Gastrocnemius medialis (tissue), 4 donors: ENCODE measurements around the gene CPPED1. TPM values are rescaled to one million over a fixed set of nuclear protein-coding genes. Genes with fewer than 3 reads are reported as not detected.

ENCODE experiments used
- ATAC-seq, 2 donors: fragments of 150-250 bp; one replicate each; pipeline ENCODE4 v1.9.1; 2016
- DNase-seq, 2 donors: peaks; one replicate each; pipeline ENCODE4 v3.0.0-alpha.2; 2019
- H3K27ac ChIP-seq, 4 donors: fragments of 200-600 bp; sonication (generic); 1 replicate in 1 of 4; 2 replicates in 3 of 4; pipeline ENCODE4 v1.5.1; 2016 to 2018; ENCODE audit warnings: mild to moderate bottlenecking in 2 of 4, moderate library complexity in 1 of 4
- H3K27me3 ChIP-seq, 3 donors: fragments of 200-600 bp; sonication (generic) in 2 of 3; 1 replicate in 1 of 3; 2 replicates in 2 of 3; pipeline versions ENCODE4 v1.5.1 to v1.6.0; 2016 to 2019; ENCODE audit warnings: mild to moderate bottlenecking in 1 of 3, moderate library complexity in 1 of 3
- H3K36me3 ChIP-seq, 2 donors: fragments of 200-600 bp; sonication (generic) in 1 of 2; one replicate each; pipeline ENCODE4 v1.5.1; 2017 to 2018
- H3K4me1 ChIP-seq, 2 donors: fragments of 200-600 bp; sonication (generic) in 1 of 2; one replicate each; pipeline ENCODE4 v1.5.1; 2016 to 2017; ENCODE audit warnings: mild to moderate bottlenecking in 2 of 2
- H3K4me3 ChIP-seq, 4 donors: fragments of 200-600 bp; sonication (generic) in 3 of 4; 1 replicate in 1 of 4; 2 replicates in 3 of 4; pipeline ENCODE4 v1.5.1; 2016 to 2019; ENCODE audit warnings: mild to moderate bottlenecking in 2 of 4
- H3K9me3 ChIP-seq, 3 donors: fragments of 200-600 bp; sonication (generic) in 2 of 3; 1 replicate in 1 of 3; 2 replicates in 2 of 3; pipeline ENCODE4 v1.5.1; 2016 to 2019
- POLR2A ChIP-seq, 2 donors: fragments of 450-650 bp; IDR thresholded peaks; one replicate each; pipeline ENCODE4 v1.6.1; 2017; ENCODE audit warnings: antibody characterized with exemption in 2 of 2, mild to moderate bottlenecking in 2 of 2, moderate library complexity in 2 of 2
- in situ Hi-C, 4 donors: fragments of 200-750 bp; cut with MboI; loops; one replicate each; pipeline versions ENCODE4 v1.15.0 to v1.8.0; 2017; ENCODE audit warnings: low sequenced_read_pairs in 4 of 4
- intact Hi-C: fragments of 100-400 bp; cut with DNase I; formaldehyde crosslinking; loops from one replicate; pipeline ENCODE4 v1.15.1; 2023; ENCODE audit warnings: low total_unique reads
- total RNA-seq, 4 donors: library from RNA; depleted of rRNA; stranded (reverse); fragments of >200 nt; gene quantifications; one replicate each; pipeline versions ENCODE4 v1.1.0 to v1.2.3, GENCODE V29; 2016
- TF ChIP-seq, protein P1 (sequence below), 5 experiments: fragments of 450-650 bp in 3 of 5; fragments of 200-600 bp in 2 of 5; sonication (generic) in 2 of 5; IDR thresholded peaks in 4 of 5; conservative IDR thresholded peaks in 1 of 5; 1 replicate in 4 of 5; 2 replicates in 1 of 5; pipeline ENCODE4 v1.5.1; 2016 to 2019; ENCODE audit warnings: antibody characterized with exemption in 5 of 5, mild to moderate bottlenecking in 3 of 5, moderate library complexity in 3 of 5

The CPPED1 gene
- total RNA-seq, 4 donors from 2014 or later, result 2.8 to 8.7 (median 6.6) TPM

DNA sequence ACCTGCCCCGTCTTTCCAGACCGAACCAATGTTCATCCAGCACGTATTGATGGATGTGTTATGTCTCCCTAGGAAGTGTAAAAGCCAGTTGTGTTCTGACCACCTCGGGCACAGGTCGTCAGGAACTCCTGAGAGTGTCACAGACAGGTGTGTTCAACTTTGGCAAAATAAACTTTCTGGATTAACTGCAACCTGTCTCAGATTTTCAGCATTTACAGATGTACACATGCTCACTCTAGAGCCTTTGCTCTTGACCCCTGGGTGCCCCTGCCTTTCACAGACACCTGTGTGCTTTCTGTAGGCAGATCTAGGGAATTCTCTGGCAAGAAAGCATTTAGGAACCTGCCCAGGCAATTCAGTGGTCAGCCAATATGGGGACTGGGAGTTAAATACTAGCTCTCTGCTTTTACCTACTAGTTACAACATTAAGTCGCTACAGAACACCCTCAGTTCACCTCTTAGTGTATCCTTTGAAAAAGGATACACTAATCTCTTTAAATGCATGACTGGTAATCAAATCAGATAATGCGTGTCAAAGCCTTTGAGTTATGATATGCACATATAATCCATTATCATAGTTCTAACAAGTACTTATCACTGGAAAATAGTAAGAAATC, 188.9 kb downstream of the CPPED1 start:
- Histone ChIP-seq H3K9me3 (no peaks in the 10 kb centered on the region), H3K4me3 (no peak overlapping the region), H3K36me3 (no peaks in the 10 kb centered on the region), H3K4me1 (no peaks in the 10 kb centered on the region), H3K27ac (no peak overlapping the region), H3K27me3 (peaks cover 0 to 3% (median 0%) of the 10 kb centered on the region in 3 donors)
- DNase-seq, result no peak
- in situ Hi-C loops (no loop called here), intact Hi-C loops (no loop called here)
- no peak for ATAC-seq
- TF ChIP-seq, protein P1, sequence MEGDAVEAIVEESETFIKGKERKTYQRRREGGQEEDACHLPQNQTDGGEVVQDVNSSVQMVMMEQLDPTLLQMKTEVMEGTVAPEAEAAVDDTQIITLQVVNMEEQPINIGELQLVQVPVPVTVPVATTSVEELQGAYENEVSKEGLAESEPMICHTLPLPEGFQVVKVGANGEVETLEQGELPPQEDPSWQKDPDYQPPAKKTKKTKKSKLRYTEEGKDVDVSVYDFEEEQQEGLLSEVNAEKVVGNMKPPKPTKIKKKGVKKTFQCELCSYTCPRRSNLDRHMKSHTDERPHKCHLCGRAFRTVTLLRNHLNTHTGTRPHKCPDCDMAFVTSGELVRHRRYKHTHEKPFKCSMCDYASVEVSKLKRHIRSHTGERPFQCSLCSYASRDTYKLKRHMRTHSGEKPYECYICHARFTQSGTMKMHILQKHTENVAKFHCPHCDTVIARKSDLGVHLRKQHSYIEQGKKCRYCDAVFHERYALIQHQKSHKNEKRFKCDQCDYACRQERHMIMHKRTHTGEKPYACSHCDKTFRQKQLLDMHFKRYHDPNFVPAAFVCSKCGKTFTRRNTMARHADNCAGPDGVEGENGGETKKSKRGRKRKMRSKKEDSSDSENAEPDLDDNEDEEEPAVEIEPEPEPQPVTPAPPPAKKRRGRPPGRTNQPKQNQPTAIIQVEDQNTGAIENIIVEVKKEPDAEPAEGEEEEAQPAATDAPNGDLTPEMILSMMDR (IDR thresholded peaks at IDR 0.05 in 4 of 5, conservative IDR thresholded peaks at IDR 0.05 in 1 of 5), result no peak
- no peak for TF ChIP-seq POLR2A (IDR thresholded peaks at IDR 0.05)

DNA sequence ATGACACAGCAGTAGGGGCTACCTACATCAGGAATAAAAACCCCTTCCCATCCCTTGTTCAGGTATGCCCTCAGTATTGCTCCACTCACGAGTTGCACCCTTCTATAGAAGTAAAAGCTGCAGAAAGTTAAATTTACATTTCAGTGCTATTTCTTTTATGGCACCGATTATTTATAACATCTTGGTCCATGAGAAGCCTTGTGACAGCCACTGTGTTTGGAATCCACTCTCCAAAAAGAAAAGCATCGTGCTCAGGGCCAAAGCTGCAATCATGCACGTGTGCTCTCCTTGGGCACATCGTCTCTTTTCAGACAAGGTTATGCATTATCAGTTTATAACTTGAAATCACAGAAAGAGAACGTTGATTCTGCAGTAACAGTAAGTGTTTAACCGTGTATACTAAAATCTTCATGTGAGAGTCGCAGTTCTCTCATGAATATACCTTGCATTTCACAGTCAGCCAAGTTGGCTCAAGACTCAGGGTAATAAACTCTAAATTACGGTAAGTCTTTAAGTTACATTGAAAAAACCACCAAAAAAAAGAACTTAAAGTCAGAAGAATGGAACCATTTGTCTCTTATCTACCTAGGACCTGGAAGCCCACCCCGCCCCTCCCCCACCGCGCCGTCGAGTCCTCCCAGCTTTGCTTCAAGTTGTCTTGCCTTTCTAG, 189.6 kb downstream of the CPPED1 start:
- H3K9me3 ChIP-seq, result no peaks in the 10 kb centered on the region
- no peak overlapping the region for H3K27ac ChIP-seq
- in situ Hi-C loops (no loop called here), intact Hi-C loops (no loop called here)
- TF ChIP-seq, protein P1 (IDR thresholded peaks at IDR 0.05 in 4 of 5, conservative IDR thresholded peaks at IDR 0.05 in 1 of 5), result no peak
- TF ChIP-seq POLR2A (IDR thresholded peaks at IDR 0.05), result no peak
- H3K36me3 ChIP-seq, result no peaks in the 10 kb centered on the region
- no peak overlapping the region for H3K4me3 ChIP-seq
- no peak for ATAC-seq
- H3K27me3 ChIP-seq, result peaks cover 0 to 3% (median 0%) of the 10 kb centered on the region in 3 donors
- H3K4me1 ChIP-seq, result no peaks in the 10 kb centered on the region
- no peak for DNase-seq

DNA sequence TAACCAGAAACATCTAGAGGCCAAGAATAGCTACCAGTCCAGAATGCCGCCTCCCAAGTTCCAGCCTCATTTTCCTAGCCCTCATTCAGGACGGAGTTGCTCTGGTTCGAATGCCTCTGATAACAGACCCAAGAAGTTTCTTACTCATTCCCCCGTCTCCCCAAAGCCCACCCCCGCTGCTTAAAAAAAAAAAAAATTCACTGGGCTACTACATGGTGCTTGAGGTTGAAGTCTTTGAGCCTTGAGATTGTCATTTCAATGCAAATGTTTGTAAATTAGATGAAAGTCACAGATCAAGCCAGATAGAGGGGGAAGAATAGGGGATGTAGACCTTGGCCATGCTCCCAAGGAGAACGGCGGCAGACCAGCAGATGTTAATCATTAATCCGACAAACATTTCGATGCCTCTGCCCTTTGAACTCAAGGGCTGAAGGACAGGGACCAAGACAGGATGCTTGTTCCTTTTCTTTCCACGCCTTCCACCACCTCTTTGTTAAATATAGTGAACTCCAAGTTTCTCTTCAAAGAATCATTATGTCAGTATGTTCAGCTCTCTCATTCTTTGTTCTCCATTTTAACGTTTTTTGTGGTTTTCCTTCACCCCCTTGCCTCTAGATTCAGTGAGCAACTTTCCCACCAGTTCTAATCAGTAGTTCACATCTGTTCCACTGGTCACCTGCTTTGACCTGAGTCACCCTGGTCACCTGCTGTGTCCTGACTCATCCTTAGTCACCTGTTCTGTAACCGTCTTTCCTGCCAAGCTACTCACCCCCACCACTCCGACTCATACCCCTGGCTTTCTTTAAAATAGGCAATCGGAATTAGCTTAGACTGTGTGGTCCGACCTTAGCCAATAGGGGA, 190.3 kb downstream of the CPPED1 start:
- ATAC-seq (no peak), DNase-seq (no peak)
- intact Hi-C loops, result no loop called here
- Histone ChIP-seq H3K4me3 (no peak overlapping the region), H3K9me3 (no peaks in the 10 kb centered on the region), H3K27me3 (peaks cover 0 to 3% (median 0%) of the 10 kb centered on the region in 3 donors), H3K27ac (no peak overlapping the region), H3K4me1 (no peaks in the 10 kb centered on the region), H3K36me3 (no peaks in the 10 kb centered on the region)
- TF ChIP-seq, protein P1 (IDR thresholded peaks at IDR 0.05 in 4 of 5, conservative IDR thresholded peaks at IDR 0.05 in 1 of 5), result no peak
- TF ChIP-seq POLR2A (IDR thresholded peaks at IDR 0.05), result no peak
- in situ Hi-C loops, result no loop called here

DNA sequence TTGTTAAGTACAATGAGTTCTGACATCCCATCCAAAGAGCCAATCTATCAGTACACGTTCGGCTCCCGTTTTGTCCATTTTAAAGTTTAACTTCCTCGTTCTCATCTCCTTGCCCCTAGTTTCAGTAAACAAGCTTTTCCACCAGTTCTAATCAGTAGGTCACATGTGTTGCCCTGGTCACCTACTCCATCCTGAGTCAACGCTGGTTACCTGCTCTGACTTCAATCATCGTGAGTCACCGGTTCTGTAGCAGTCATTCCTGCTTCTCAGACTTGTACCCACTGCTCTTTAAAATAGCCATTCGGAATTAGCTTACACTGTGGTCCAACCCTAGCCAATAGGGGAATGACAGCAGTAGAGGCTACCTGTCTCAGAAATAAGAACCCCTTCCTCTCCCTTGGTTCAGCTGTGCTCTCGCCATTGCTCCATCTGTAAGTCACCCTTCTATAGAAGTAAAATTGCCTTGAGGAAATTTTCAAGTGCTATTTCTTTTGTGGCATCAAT, 191.0 kb downstream of the CPPED1 start:
- in situ Hi-C loops, result no loop called here
- H3K36me3 ChIP-seq, result no peaks in the 10 kb centered on the region
- no peak for ATAC-seq
- H3K27me3 ChIP-seq, result peaks cover 0 to 3% (median 0%) of the 10 kb centered on the region in 3 donors
- no peak for DNase-seq
- intact Hi-C loops, result no loop called here
- H3K27ac ChIP-seq, result no peak overlapping the region
- no peaks in the 10 kb centered on the region for H3K9me3 ChIP-seq
- no peaks in the 10 kb centered on the region for H3K4me1 ChIP-seq
- no peak for TF ChIP-seq POLR2A (IDR thresholded peaks at IDR 0.05)
- TF ChIP-seq, protein P1 (IDR thresholded peaks at IDR 0.05 in 4 of 5, conservative IDR thresholded peaks at IDR 0.05 in 1 of 5), result no peak
- H3K4me3 ChIP-seq, result no peak overlapping the region
